Measurements from ENCODE around the gene SLC25A28.

The SLC25A28 gene

DNA sequence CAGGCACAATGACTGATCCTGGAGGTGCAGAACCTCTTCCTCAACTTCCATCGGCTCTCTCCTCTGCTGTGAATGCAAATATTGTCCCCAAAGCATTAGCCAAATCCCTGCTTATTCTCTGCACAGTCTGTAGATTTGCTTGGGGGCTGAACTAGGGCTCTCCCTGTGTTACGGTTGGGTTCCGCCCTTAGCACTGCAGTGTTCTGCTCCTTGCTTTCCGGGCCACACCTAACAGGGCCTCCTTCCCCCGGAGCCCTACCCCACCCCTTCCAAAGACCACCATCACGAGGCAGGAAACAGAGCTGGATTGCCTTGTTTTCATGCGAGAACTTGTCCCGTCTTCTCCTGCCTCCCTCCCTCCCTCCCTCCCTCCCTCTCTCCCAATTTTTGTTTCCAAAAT, 36.6 kb downstream of the SLC25A28 start:
- DNase-seq (ENCODE audit: low read depth) = no peak

GRCh38 chr10:99582255-99582770, 37.9 kb downstream of the SLC25A28 start:
- DNase-seq (ENCODE audit: low read depth) = no peak

GRCh38 chr10:99579971-99580370, 40.3 kb downstream of the SLC25A28 start:
- DNase-seq (ENCODE audit: low read depth) = no peak

GRCh38 chr10:99573790-99574189, 46.4 kb downstream of the SLC25A28 start:
- no peak for DNase-seq (ENCODE audit: low read depth)

GRCh38 chr10:99571816-99572215, 48.4 kb downstream of the SLC25A28 start:
- DNase-seq (ENCODE audit: low read depth) = no peak

GRCh38 chr10:99569961-99570360, 50.3 kb downstream of the SLC25A28 start:
- no peak for DNase-seq (ENCODE audit: low read depth)

DNA sequence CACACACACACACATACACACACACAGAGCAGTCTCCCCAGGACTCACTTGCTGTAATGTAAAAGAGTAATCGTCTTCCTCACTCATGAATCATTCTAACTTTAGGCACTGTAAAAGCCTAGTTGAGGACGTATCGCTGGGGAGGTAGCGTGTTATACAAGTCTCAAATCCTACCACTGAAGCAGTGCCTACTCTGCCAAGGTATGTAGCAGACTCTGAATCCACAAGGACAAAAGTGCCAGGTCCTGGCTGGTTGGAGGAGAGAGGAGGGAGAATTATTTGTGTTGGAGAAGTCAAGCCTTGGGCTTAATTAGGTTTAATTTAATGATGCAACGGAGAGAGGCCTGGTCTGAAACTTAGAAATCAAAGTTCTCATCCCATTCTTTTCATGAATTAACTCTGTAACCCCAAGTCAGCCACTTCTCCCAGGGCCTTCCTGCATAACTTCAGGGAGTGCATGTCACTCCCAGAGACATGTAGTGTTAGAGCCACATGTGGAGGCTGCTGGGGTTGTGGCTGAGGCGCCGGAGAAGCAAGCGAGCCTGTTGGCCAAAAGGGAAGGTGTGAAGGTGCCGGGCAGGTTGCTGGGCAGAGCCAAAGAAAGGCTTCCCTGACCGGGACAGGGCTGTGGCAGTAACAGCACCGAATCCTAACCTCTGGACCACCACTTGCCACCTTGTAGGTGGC, 50.8 kb downstream of the SLC25A28 start:
- DNase-seq (ENCODE audit: low read depth) = no peak

GRCh38 chr10:99565166-99565565, 55.1 kb downstream of the SLC25A28 start:
- no peak for DNase-seq (ENCODE audit: low read depth)

DNA sequence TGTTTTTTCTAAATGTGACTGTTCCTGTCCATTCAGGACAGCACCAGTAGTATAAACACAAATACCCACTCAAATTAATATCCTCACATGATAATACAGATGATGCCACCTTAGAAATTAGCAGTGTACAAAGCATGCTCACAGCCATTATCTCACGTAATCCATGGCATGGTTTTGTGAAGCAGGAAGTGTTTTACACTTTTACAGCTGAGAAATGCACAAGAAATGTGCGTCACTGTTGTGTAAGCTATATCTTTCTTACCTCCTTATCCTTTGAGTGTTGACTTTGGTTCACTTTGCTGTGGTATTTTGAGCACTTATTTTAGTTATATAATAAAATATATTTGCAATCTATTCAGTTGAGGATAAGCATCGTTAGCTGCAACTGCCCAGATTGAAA, 55.9 kb downstream of the SLC25A28 start:
- DNase-seq (ENCODE audit: low read depth) = no peak

DNA sequence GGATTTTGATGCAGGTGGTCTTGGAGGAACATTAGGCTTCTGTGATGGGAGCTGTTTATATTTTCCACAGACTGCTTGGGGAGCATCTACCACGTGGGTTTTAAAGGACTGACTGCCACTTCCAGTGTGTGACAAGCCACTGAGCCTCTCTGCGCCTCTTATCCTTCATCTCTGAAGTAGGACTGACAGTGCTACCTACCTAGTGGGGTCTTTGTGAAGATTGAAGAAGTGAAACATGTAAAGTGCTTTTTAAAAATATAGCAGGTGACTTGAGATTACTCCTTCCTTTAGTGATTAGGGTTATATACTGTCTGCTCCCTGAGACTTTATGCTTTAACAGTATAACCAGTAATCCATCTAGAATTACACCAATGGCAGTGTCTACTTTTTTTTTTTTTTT, 57.6 kb downstream of the SLC25A28 start:
- no peak for DNase-seq (ENCODE audit: low read depth)

Data from stromal cell of bone marrow (primary cell).